Measurements from ENCODE around the gene SF1.

DNA sequence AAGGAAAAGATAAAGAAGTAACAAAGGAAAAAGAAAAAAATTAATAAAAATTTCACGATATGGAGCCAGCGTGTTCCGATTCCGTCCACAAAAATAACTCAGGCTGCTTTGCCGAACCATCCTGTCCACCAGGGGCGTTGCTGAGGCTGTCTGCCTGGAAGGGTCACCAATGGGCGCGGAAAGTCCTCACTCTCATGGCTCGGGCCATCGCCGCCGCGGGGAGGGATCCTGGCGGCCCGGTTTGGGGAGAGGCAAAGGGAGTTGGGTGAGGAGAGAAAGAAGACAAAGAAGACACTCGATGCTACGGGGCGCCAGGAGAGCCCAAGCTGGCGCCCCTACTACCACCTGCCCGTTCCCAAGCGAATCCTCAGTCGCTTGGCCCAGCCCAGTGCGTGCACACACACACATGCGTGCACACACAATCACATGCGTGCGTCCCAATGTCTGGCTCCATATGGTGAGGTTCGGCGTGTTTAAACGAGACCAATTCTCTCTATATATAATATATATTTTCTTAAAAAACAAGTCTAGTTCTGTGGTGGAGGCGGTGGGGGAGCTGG, 13.0 kb downstream of the SF1 start:
- TF ChIP-seq YY1 (IDR thresholded peaks at IDR 0.05; ENCODE audit: insufficient read depth, insufficient read length) (no peak), ZNF274 (IDR thresholded peaks at IDR 0.05; ENCODE audit: low read depth, low read length) (no peak)
